Measurements from ENCODE around the gene CALCB.
"Not testable (repeated sequence)": the region's sequence is repeated elsewhere in the genome, so short reads cannot be mapped to it uniquely, and the experiment has no call there.

The CALCB gene

DNA sequence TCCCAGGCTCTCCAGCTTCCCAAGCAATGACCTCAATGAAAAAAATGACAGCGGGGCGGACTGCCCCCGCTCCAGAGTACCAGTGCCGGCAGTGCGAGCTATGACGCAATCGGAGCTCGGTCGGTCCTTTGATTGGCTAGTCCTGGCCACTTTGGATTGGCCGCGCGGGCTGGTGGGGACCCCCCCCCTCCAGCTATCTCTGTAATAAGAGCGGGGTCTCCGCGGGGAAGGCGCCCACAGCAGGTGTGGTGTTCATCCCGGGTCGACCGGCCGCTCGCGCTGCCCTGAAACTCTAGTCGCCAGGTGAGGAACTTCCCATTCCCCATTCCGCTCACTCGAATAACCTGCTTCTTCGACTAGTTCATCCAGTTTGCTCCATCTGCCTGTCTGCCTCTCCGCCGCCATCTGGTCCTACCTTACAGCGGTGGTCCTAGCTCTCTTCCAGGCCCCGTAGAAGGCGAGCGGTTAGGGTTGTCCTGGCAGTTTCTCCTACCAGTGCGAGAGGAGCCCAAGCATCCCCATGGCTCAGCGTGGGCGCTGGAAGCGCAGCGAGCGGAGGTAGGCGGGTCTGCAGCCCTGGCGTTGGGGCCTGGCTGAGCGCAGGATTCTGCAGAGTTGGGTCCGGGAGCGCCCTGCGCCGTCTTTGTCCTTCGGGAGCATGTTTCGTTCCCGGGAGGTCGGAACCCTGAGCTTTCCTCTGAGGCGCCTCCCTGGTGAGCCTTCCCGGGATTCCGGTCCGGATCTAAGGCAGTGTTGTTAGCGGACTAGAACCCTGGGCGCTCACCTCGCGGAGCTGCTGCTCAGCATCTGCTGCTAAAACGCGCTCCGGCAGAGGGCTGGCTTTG is at the start of gene CALCB:
CALCB (plus strand) TSS at position 233 of the 845 bp plus-strand sequence. CDS start 1,126 bp downstream, outside the sequence.
- no peak for DNase-seq (ENCODE audit: low read depth)

DNA sequence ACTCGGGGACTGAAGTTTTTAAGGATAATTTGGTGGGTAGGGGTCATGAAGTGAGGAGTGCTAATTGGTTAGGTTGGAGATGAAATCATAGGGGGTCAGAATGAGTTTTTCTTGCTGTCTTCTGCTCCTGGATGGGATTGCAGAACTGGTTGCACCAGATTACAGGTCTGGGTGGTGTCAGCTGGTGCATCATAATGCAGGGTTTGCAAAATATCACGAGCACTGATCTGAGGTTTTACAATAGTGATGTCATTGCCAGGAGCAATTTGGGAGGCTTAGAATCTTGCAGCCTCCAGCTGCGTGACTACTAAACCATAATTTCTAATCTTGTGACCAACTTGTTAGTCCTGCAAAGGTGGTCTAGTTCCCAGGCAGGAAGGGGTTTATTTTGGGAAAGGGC is 46.4 kb upstream of the CALCB start:
- no peak for DNase-seq (ENCODE audit: low read depth)

DNA sequence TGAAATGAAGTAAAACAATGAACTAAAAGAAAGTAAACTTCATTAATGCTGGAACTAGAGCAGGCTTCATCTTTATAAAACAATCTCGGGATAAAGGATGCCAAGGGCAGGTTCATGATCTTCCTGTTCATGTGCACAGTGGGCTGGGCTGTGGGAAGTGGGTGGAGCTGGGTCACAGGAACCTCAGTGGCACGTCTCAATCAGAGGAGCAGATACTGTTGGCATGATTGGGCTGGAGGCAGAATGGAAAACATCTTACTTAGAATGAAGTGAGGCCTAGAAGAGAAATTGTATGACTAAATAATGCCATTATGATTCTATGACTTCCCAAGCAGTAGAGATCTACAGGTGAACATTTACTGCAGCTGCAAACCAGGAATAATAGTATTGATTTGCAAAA is 45.4 kb upstream of the CALCB start:
- no peak for DNase-seq (ENCODE audit: low read depth)

- no peak for DNase-seq (ENCODE audit: low read depth)
Measured at GRCh38 chr11:15028379-15028778, 45.0 kb upstream of the CALCB start.

GRCh38 chr11:15031945-15032344 is 41.4 kb upstream of the CALCB start:
- DNase-seq (ENCODE audit: low read depth): not testable (repeated sequence)

GRCh38 chr11:15034687-15035267 is 38.6 kb upstream of the CALCB start:
- DNase-seq (ENCODE audit: low read depth): no peak

DNA sequence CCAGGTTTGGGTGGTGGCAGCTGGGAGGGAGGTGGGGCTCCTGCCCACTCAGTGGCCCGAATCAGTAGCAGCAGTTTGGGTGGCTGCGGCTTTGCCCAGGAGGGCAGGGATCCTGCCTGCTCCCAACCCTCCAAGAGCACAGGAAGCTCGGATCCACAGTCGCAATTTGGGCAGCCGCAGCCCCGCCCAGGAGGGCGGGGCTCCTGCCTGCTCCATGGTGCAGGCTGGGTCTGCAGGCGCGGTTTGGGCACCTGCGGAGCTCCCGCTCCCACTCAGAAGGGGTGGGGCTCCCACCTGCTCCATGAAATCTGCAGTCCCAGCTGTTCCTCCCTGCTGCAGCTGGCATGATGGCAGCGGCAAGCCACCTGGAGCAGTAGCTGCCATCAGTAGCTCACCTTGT is 38.1 kb upstream of the CALCB start:
- DNase-seq (ENCODE audit: low read depth): no peak

DNA sequence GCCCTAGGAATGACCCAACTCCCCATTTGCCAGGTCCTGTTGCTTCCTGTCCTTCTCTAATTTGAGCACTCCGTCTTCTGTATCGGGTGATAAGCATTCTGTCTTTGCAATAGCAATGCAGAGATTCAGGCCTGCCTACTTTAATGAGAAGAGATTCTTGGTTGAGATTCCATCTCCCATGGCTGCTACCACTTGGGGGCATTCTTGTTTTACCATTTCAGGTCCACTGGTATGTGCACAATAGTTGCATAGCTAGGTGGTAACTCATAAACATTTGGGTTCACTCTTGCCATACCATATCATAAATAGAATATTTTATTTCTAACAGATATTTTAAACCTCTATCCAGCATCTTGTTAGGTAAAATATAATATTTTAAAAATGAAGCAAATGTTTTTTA is 34.4 kb upstream of the CALCB start:
- peak; percentile 5 for DNase-seq (ENCODE audit: low read depth)

DNA sequence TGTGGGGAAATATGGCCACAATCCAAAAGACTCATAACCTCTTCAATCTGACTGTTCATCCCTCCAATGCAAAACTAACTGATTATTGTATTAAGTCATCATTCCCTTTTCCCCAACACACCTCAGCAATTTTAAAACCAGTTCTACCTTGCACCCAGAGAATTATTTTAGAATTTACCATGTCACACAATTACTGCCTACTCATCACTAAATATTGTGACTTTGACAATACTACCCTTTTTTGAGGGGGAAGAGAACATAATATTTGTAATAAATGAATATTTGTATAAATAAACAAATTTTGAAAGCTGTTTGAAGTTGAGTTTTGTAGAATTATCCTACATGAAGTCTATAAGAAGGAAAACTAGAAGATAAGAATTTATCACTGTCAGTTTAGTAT is 28.2 kb upstream of the CALCB start:
- no peak for DNase-seq (ENCODE audit: low read depth)

DNA sequence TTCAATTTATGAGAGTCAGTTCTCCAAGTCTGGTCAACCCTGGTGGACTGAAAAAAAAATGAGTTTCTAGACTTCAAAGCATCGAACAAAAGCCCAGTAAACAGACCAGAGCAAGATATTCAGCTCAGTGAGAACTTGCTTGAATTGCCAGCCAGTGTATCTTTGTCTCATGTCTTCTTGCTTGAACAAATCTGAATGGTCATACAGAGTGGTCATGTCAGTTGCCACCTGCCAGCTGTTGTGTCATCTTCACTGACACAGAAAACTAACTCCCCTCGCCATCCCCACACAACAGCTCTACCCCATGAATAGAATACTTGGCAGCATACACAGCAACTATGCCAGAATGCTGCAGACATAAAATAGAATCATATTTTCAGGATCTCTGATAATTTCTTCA is 27.5 kb upstream of the CALCB start:
- DNase-seq (ENCODE audit: low read depth): no peak

GRCh38 chr11:15046673-15047072 is 26.7 kb upstream of the CALCB start:
- DNase-seq (ENCODE audit: low read depth): not testable (repeated sequence)

GRCh38 chr11:15048616-15049015 is 24.8 kb upstream of the CALCB start:
- no peak for DNase-seq (ENCODE audit: low read depth)

GRCh38 chr11:15053191-15053685 is 20.2 kb upstream of the CALCB start:
- DNase-seq (ENCODE audit: low read depth): no peak

GRCh38 chr11:15055620-15056356 is 17.6 kb upstream of the CALCB start:
- DNase-seq (ENCODE audit: low read depth): no peak

GRCh38 chr11:15057329-15057728 is 16.1 kb upstream of the CALCB start:
- no peak for DNase-seq (ENCODE audit: low read depth)

DNA sequence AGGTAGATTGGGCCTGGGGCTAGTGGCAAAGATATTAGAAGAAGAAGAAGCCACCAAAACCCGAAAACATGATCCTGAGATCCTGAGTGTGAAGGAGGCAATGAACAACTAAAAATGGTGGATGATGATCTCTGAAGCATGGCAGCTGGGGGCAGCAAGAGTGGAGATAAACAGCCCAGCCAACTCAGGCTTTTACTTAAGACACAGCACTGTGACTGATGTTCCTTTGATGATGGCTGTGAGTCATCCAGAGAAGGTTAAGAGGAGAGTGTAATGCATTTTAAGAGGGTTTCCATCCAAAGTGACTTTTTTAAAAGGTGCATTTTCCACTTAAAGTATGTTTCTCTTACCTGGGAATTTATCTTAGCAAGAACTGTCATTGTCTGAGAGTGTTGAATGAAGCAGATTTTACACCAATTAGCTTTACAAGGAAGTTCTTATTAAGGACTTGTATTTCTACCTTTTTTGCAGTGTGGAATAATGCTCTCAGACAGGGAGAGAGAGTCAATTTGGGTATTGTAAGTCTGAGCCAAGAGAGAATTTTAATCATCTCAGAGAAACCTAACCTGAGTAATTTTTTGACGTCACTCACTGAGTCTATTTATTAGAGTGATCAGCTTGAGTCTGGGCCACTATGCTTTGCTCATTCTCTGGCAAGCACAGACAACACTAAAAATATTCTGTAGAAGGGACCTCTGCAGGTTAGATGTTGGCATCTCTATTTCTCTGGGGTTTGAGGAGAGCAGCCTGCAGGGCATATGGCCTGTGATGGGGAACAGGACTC is 14.1 kb upstream of the CALCB start:
- DNase-seq (ENCODE audit: low read depth): no peak

- no peak for DNase-seq (ENCODE audit: low read depth)
Measured at GRCh38 chr11:15062599-15062998, 10.8 kb upstream of the CALCB start.

- not testable (repeated sequence) for DNase-seq (ENCODE audit: low read depth)
Measured at GRCh38 chr11:15069751-15070150, 3.6 kb upstream of the CALCB start.

DNA sequence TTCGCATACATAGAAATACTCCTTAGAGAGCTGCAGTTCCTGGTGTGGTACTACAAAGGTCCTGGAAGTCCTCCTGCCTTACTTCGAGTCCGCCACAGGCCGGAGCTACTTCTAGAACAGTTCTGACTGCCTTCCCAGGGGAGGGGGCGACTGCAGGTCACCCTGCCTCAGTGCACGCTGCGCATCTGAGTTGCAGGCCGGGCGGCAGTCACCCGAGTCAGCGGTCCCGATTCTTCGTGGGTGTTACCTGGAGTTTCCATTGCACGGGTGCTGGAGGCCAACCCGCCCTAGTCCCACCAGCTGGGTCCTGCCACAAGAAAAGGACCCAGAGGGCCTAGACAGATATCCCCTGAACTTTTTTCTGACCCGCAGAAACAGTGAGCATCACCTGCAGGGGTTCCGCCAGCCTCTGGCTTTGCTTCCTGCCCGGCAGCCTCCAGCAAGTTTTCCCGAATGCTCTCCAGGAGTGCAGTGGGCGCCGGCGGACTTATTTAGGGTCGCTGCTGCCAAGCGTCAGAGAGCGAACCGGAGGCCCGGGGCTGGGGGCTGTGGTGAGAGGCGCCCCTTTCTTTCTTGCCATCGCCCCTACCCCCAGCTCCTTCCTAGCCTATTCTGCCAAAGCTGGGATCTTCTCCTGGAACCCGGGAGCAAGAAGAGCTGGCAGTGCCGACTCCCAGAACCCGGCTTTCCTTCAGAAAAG is 1.7 kb upstream of the CALCB start:
- DNase-seq (ENCODE audit: low read depth): no peak

GRCh38 chr11:15072551-15073143 is 746 bp upstream of the CALCB start:
- DNase-seq (ENCODE audit: low read depth): no peak
